Activated CD4-positive, alpha-beta memory T cell treated with anti-CD3 and anti-CD28 coated beads for 36 hours (primary cell): ENCODE data around the gene TP63. TPM values are rescaled to one million over a fixed set of nuclear protein-coding genes. Genes with fewer than 3 reads are reported as not detected.

Experiments
- CTCF ChIA-PET: fragments of 350-600 bp; sonication (Branson Sonifier 250); formaldehyde crosslinking; loops from one replicate; lab custom pipeline; 2021; ENCODE audit warnings: antibody characterized with exemption, inconsistent platforms; lab: Charles Lee
- POLR2A ChIA-PET: fragments of 350-600 bp; sonication (Branson Sonifier 250); formaldehyde crosslinking; loops from one replicate; lab custom pipeline; 2021; ENCODE audit warnings: antibody characterized with exemption; lab: Charles Lee
- DNase-seq: peaks from one replicate; pipeline ENCODE4 v3.0.0-alpha.2; 2020
- H3K27ac Mint-ChIP-seq: one replicate; pipeline ENCODE4 v1.8.0; 2021; ENCODE audit warnings: mixed read lengths
- H3K27me3 Mint-ChIP-seq: one replicate; pipeline ENCODE4 v1.8.0; 2021; ENCODE audit warnings: mixed read lengths
- H3K36me3 Mint-ChIP-seq: one replicate; pipeline ENCODE4 v1.8.0; 2021; ENCODE audit warnings: mixed read lengths
- H3K4me1 Mint-ChIP-seq: one replicate; pipeline ENCODE4 v1.8.0; 2021; ENCODE audit warnings: low read depth, mixed read lengths
- H3K4me3 Mint-ChIP-seq: one replicate; pipeline ENCODE4 v1.8.0; 2021; ENCODE audit warnings: mild to moderate bottlenecking, mixed read lengths
- H3K9me3 Mint-ChIP-seq: one replicate; pipeline ENCODE4 v1.8.0; 2021; ENCODE audit warnings: mixed read lengths
- intact Hi-C: fragments of 100-400 bp; cut with micrococcal nuclease; formaldehyde crosslinking; loops from one replicate; pipeline ENCODE4 v1.15.1; 2023
- total RNA-seq, 2 experiments: library from RNA; stranded (reverse); gene quantifications; one replicate each; pipeline ENCODE4 v1.2.3, GENCODE V29; 2021

Gene TP63
- total RNA-seq, 2 experiments from 2014 or later = 0.52 to 0.94 TPM

- Mint-ChIP-seq H3K36me3 (no peaks in the 10 kb centered on the region), H3K9me3 (no peaks in the 10 kb centered on the region), H3K4me3 (no peak overlapping the region), H3K4me1 (no peaks in the 10 kb centered on the region), H3K27ac (no peak overlapping the region), H3K27me3 (no peaks in the 10 kb centered on the region)
- CTCF ChIA-PET = no interaction called here
- intact Hi-C loops = no loop called here
- DNase-seq = no peak
- POLR2A ChIA-PET = no interaction called here
These were observed 238.0 kb downstream of the TP63 start for GRCh38 chr3:189869165-189869564.

GRCh38 chr3:189871418-189871817 lies 240.2 kb downstream of the TP63 start:
- Mint-ChIP-seq H3K36me3 (no peaks in the 10 kb centered on the region), H3K27ac (no peak overlapping the region), H3K4me1 (no peaks in the 10 kb centered on the region), H3K4me3 (no peak overlapping the region), H3K9me3 (no peaks in the 10 kb centered on the region), H3K27me3 (no peaks in the 10 kb centered on the region)
- intact Hi-C loops = no loop called here
- DNase-seq = no peak
- ChIA-PET CTCF (no interaction called here), POLR2A (no interaction called here)

- Mint-ChIP-seq H3K27ac (no peak overlapping the region), H3K4me3 (no peak overlapping the region), H3K36me3 (no peaks in the 10 kb centered on the region), H3K4me1 (no peaks in the 10 kb centered on the region), H3K27me3 (peaks cover 7% of the 10 kb centered on the region), H3K9me3 (no peaks in the 10 kb centered on the region)
- intact Hi-C loops = no loop called here
- ChIA-PET CTCF (no interaction called here), POLR2A (no interaction called here)
- DNase-seq = no peak
These were observed 252.0 kb downstream of the TP63 start for GRCh38 chr3:189883113-189883753.

- POLR2A ChIA-PET = no interaction called here
- Mint-ChIP-seq H3K36me3 (no peaks in the 10 kb centered on the region), H3K27ac (no peak overlapping the region), H3K4me3 (no peak overlapping the region), H3K9me3 (no peaks in the 10 kb centered on the region), H3K4me1 (no peaks in the 10 kb centered on the region), H3K27me3 (no peaks in the 10 kb centered on the region)
- CTCF ChIA-PET = no interaction called here
- intact Hi-C loops = no loop called here
- no peak for DNase-seq
These were observed 259.3 kb downstream of the TP63 start for GRCh38 chr3:189890496-189890895.

- ChIA-PET POLR2A (no interaction called here), CTCF (no interaction called here)
- H3K4me1 Mint-ChIP-seq = no peaks in the 10 kb centered on the region
- no peaks in the 10 kb centered on the region for H3K36me3 Mint-ChIP-seq
- intact Hi-C loops = no loop called here
- H3K4me3 Mint-ChIP-seq = no peak overlapping the region
- DNase-seq = no peak
- H3K27me3 Mint-ChIP-seq = peaks cover 4% of the 10 kb centered on the region
- no peak overlapping the region for H3K27ac Mint-ChIP-seq
- H3K9me3 Mint-ChIP-seq = no peaks in the 10 kb centered on the region
These were observed 265.3 kb downstream of the TP63 start for GRCh38 chr3:189896533-189896932.

- intact Hi-C loops = no loop called here
- peaks cover 4% of the 10 kb centered on the region for H3K27me3 Mint-ChIP-seq
- CTCF ChIA-PET = no interaction called here
- POLR2A ChIA-PET = no interaction called here
- no peaks in the 10 kb centered on the region for H3K9me3 Mint-ChIP-seq
- no peak for DNase-seq
- H3K4me1 Mint-ChIP-seq = no peaks in the 10 kb centered on the region
- H3K27ac Mint-ChIP-seq = no peak overlapping the region
- H3K36me3 Mint-ChIP-seq = no peaks in the 10 kb centered on the region
- H3K4me3 Mint-ChIP-seq = no peak overlapping the region
These were observed 266.2 kb downstream of the TP63 start for GRCh38 chr3:189897406-189897805.

GRCh38 chr3:189898559-189899153 lies 267.5 kb downstream of the TP63 start:
- peaks cover 4% of the 10 kb centered on the region for H3K27me3 Mint-ChIP-seq
- intact Hi-C loops = no loop called here
- DNase-seq = no peak
- ChIA-PET CTCF (no interaction called here), POLR2A (no interaction called here)
- H3K9me3 Mint-ChIP-seq = no peaks in the 10 kb centered on the region
- H3K36me3 Mint-ChIP-seq = no peaks in the 10 kb centered on the region
- no peak overlapping the region for H3K27ac Mint-ChIP-seq
- H3K4me3 Mint-ChIP-seq = no peak overlapping the region
- no peaks in the 10 kb centered on the region for H3K4me1 Mint-ChIP-seq

GRCh38 chr3:189899186-189899585 lies 268.0 kb downstream of the TP63 start:
- Mint-ChIP-seq H3K4me1 (no peaks in the 10 kb centered on the region), H3K27me3 (peaks cover 4% of the 10 kb centered on the region), H3K9me3 (no peaks in the 10 kb centered on the region), H3K36me3 (no peaks in the 10 kb centered on the region), H3K4me3 (no peak overlapping the region), H3K27ac (no peak overlapping the region)
- no peak for DNase-seq
- CTCF ChIA-PET = no interaction called here
- intact Hi-C loops = no loop called here
- POLR2A ChIA-PET = no interaction called here

- no peak overlapping the region for H3K4me3 Mint-ChIP-seq
- no peak for DNase-seq
- ChIA-PET POLR2A (no interaction called here), CTCF (no interaction called here)
- no peaks in the 10 kb centered on the region for H3K4me1 Mint-ChIP-seq
- no peaks in the 10 kb centered on the region for H3K36me3 Mint-ChIP-seq
- intact Hi-C loops = no loop called here
- no peak overlapping the region for H3K27ac Mint-ChIP-seq
- H3K27me3 Mint-ChIP-seq = peaks cover 4% of the 10 kb centered on the region
- H3K9me3 Mint-ChIP-seq = no peaks in the 10 kb centered on the region
These were observed 269.4 kb downstream of the TP63 start for GRCh38 chr3:189900578-189900977.

GRCh38 chr3:189901481-189901880 lies 270.3 kb downstream of the TP63 start:
- Mint-ChIP-seq H3K4me3 (no peak overlapping the region), H3K4me1 (no peaks in the 10 kb centered on the region), H3K36me3 (no peaks in the 10 kb centered on the region), H3K27ac (no peak overlapping the region), H3K27me3 (peaks cover 4% of the 10 kb centered on the region), H3K9me3 (no peaks in the 10 kb centered on the region)
- ChIA-PET CTCF (no interaction called here), POLR2A (no interaction called here)
- intact Hi-C loops = no loop called here
- no peak for DNase-seq

GRCh38 chr3:189902230-189903186 lies 271.3 kb downstream of the TP63 start:
- DNase-seq = no peak
- POLR2A ChIA-PET = no interaction called here
- Mint-ChIP-seq H3K9me3 (no peaks in the 10 kb centered on the region), H3K36me3 (no peaks in the 10 kb centered on the region), H3K27me3 (peaks cover 6% of the 10 kb centered on the region), H3K27ac (no peak overlapping the region), H3K4me1 (no peaks in the 10 kb centered on the region), H3K4me3 (no peak overlapping the region)
- intact Hi-C loops = no loop called here
- CTCF ChIA-PET = no interaction called here

- Mint-ChIP-seq H3K27ac (no peak overlapping the region), H3K4me3 (no peak overlapping the region), H3K9me3 (no peaks in the 10 kb centered on the region), H3K27me3 (peaks cover 6% of the 10 kb centered on the region), H3K36me3 (no peaks in the 10 kb centered on the region), H3K4me1 (no peaks in the 10 kb centered on the region)
- no peak for DNase-seq
- CTCF ChIA-PET = no interaction called here
- POLR2A ChIA-PET = no interaction called here
- intact Hi-C loops = no loop called here
These were observed 272.5 kb downstream of the TP63 start for GRCh38 chr3:189903562-189904250.
